ENCODE results near the gene CHRM5.

DNA sequence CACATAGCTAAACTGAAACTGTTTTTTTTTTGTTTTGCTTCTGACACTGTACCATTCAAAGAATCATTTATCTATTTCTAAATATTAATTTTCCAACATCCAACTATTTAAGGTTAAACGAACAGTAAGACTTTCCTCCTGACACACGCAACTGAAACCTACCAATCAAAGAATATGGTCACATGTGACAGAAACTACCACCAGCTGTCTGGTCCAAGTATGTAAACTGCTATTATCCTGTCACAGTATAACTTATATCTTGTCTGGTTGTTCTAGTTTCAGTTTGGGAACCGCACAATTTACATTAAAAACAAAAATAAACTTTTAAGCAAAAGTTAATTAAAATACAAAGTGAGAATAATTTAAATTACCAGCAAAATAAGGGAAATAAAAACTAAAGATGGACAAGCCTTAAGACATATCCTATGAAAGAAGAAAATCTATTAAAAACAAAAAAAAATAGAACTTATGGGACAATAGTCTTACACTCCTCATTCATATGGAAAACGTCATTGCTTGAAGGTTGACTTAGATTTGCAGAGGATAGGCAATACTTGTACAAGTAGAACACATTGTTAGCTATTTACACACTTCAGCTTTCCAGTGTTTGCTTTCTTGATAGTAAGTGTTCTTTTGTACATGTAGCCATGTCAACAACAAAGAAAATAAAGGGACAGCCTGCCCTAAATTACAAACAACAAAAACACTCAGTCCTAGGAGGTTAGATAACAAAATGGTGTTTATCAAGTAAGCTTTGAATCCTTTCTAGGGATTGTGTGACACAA lies 26.8 kb upstream of the CHRM5 start:
- TF ChIP-seq, protein P1, sequence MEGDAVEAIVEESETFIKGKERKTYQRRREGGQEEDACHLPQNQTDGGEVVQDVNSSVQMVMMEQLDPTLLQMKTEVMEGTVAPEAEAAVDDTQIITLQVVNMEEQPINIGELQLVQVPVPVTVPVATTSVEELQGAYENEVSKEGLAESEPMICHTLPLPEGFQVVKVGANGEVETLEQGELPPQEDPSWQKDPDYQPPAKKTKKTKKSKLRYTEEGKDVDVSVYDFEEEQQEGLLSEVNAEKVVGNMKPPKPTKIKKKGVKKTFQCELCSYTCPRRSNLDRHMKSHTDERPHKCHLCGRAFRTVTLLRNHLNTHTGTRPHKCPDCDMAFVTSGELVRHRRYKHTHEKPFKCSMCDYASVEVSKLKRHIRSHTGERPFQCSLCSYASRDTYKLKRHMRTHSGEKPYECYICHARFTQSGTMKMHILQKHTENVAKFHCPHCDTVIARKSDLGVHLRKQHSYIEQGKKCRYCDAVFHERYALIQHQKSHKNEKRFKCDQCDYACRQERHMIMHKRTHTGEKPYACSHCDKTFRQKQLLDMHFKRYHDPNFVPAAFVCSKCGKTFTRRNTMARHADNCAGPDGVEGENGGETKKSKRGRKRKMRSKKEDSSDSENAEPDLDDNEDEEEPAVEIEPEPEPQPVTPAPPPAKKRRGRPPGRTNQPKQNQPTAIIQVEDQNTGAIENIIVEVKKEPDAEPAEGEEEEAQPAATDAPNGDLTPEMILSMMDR (IDR thresholded peaks at IDR 0.05; ENCODE audit: control extremely low read depth in 1 of 3, insufficient read depth in 1 of 3, low read depth in 1 of 3, low read length in 3 of 3) = no peak
- TF ChIP-seq POLR2A (IDR thresholded peaks at IDR 0.05; ENCODE audit: control extremely low read depth in 1 of 2, low read depth in 2 of 2, low read length in 2 of 2) = no peak
